HepG2 (cell line): ENCODE measurements around the gene WDR70. TPM values are rescaled to one million over a fixed set of nuclear protein-coding genes. Genes with fewer than 3 reads are reported as not detected.
"Not testable (repeated sequence)": the region's sequence is repeated elsewhere in the genome, so short reads cannot be mapped to it uniquely, and the experiment has no call there.

ENCODE experiments used
- ATAC-seq: fragments of 200-7000 bp; cut with Tn5 transposase; 3 replicates; pipeline ENCODE4 v1.9.1; 2020; ENCODE audit warnings: mild to moderate bottlenecking, moderate library complexity
- BruUV-seq: library from RNA; stranded (reverse); fragments of 400-500 nt; replicated peaks from 2 replicates; lab custom pipeline; 2021; lab: Mats Ljungman, UMichigan
- CTCF ChIA-PET: fragments of 300-600 bp; formaldehyde crosslinking; extraction: SDS; loops from one replicate; lab custom pipeline; 2021; ENCODE audit warnings: low total read pairs, inconsistent platforms, low intra/inter-chr PET ratio; lab: Yijun Ruan, JAX
- POLR2A ChIA-PET: fragments of 350-600 bp; sonication (Branson Sonifier 250); formaldehyde crosslinking; loops from one replicate; lab custom pipeline; 2020; ENCODE audit warnings: antibody characterized with exemption, inconsistent platforms; lab: Yijun Ruan, JAX
- DNase-seq: peaks from one replicate; pipeline ENCODE4 v3.0.0-alpha.2; 2015; ENCODE audit warnings: low spot score
- FAIRE-seq: peaks from 3 replicates; lab custom pipeline; 2011; peaks lifted over from hg19 to GRCh38; lab: Jason Lieb, UNC
- H2AFZ ChIP-seq: one replicate; pipeline ENCODE4 v1.6.1; 2011; ENCODE audit warnings: low read length, inconsistent platforms
- H3K27ac ChIP-seq: fragments of 300-600 bp; 3 replicates; pipeline ENCODE4 v1.8.0; 2011; ENCODE audit warnings: mixed run types, mild to moderate bottlenecking, mixed read lengths, low read length, inconsistent platforms; ENCODE audit not compliant: insufficient read depth; ENCODE audit errors: extremely low read length
- H3K27me3 ChIP-seq, 2 experiments: fragments of 200-600 bp in 1 of 2; 2 replicates in 1 of 2; 3 replicates in 1 of 2; pipeline versions ENCODE4 v1.6.0 to v1.8.0; 2011; ENCODE audit warnings: low read length in 2 of 2, mild to moderate bottlenecking in 2 of 2, moderate library complexity in 2 of 2, inconsistent platforms in 1 of 2; ENCODE audit not compliant: insufficient read depth in 2 of 2, control insufficient read depth in 1 of 2
- H3K36me3 ChIP-seq, 2 experiments: fragments of 200-600 bp in 1 of 2; replicated peaks in 1 of 2; 2 replicates in 1 of 2; 3 replicates in 1 of 2; pipeline versions ENCODE4 v1.5.1 to v1.8.0; 2011; ENCODE audit warnings: low read length in 2 of 2, inconsistent platforms in 1 of 2; ENCODE audit not compliant: insufficient read depth in 2 of 2, control insufficient read depth in 1 of 2
- H3K4me1 ChIP-seq: 2 replicates; pipeline ENCODE4 v1.5.1; 2012; ENCODE audit warnings: low read length, inconsistent platforms; ENCODE audit not compliant: insufficient read depth
- H3K4me2 ChIP-seq: 2 replicates; pipeline ENCODE4 v1.6.0; 2011; ENCODE audit warnings: low read depth, low read length, inconsistent platforms
- H3K4me3 ChIP-seq, 3 experiments: fragments of 200-600 bp in 1 of 3; sonication (generic), shearing (Covaris generic) in 1 of 3; replicated peaks in 1 of 3; 2 replicates each; pipeline ENCODE4 v1.5.1; 2011 to 2016; ENCODE audit warnings: low read length in 3 of 3, inconsistent platforms in 2 of 3, low read depth in 2 of 3, mild to moderate bottlenecking in 2 of 3, control low read depth in 1 of 3, mixed read lengths in 1 of 3; ENCODE audit not compliant: insufficient read depth in 1 of 3
- H3K79me2 ChIP-seq: one replicate; pipeline ENCODE4 v1.6.1; 2011; ENCODE audit warnings: low read length, inconsistent platforms; ENCODE audit not compliant: insufficient read depth
- H3K9ac ChIP-seq: 2 replicates; pipeline ENCODE4 v1.6.0; 2011; ENCODE audit warnings: mild to moderate bottlenecking, low read depth, low read length, inconsistent platforms; ENCODE audit not compliant: insufficient read depth
- H3K9me3 ChIP-seq: 2 replicates; pipeline ENCODE4 v1.5.1; 2012; ENCODE audit warnings: mild to moderate bottlenecking, low read length
- H4K20me1 ChIP-seq: 2 replicates; pipeline ENCODE4 v1.6.0; 2011; ENCODE audit warnings: inconsistent platforms, mild to moderate bottlenecking, low read length, moderate library complexity; ENCODE audit not compliant: insufficient read depth
- EED ChIP-seq: sonication (generic); formaldehyde crosslinking; IDR thresholded peaks from 2 replicates; pipeline ENCODE4 v1.5.0; 2020; ENCODE audit warnings: mild to moderate bottlenecking, missing genetic modification reagents
- U2AF1 ChIP-seq: fragments of 200-400 bp; formaldehyde crosslinking; optimal IDR thresholded peaks from 2 replicates; pipeline ENCODE3; 2017; ENCODE audit warnings: mild to moderate bottlenecking, low read depth, low read length
- WGBS: methylation state at CpG from one replicate; pipeline ENCODE4 v1.1.6; 2017; ENCODE audit warnings: low lambda C conversion rate; 5-methylcytosine and 5-hydroxymethylcytosine counted together
- in situ Hi-C: cut with HindIII; loops from 2 replicates; pipeline ENCODE4 v1.10.0; 2017; ENCODE audit warnings: low pct_unique_long_range_greater_than_20kb; ENCODE audit not compliant: extremely low pct_ligation_motif_present
- intact Hi-C: fragments of 100-400 bp; cut with micrococcal nuclease; formaldehyde crosslinking; loops from one replicate; pipeline ENCODE4 v1.10.0; 2022; ENCODE audit not compliant: unreplicated experiment
- polyA plus RNA-seq, 8 experiments: library from polyadenylated mRNA; depleted of rRNA in 3 of 8; stranded (reverse) in 7 of 8; unstranded in 1 of 8; fragments of >200 nt; fragmentation: Illumina TruSeq in 4 of 8; extraction: Trizol in 4 of 8; gene quantifications; 2 replicates each; pipeline versions ENCODE4 v1.2.1 to v1.2.3, GENCODE V29; 2011 to 2016; ENCODE audit warnings: low read depth in 4 of 8, missing spikeins in 1 of 8, mixed read lengths in 1 of 8; ENCODE audit not compliant: insufficient read depth in 1 of 8
- total RNA-seq, 5 experiments: library from RNA; depleted of rRNA; stranded (reverse); fragments of >200 nt; fragmentation: Illumina TruSeq; extraction: Trizol; gene quantifications; 2 replicates each; pipeline ENCODE4 v1.2.3, GENCODE V29; 2016; ENCODE audit warnings: low read depth in 1 of 5
- TF ChIP-seq, protein P1 (sequence below): sonication (generic); formaldehyde crosslinking; IDR thresholded peaks from one replicate; pipeline ENCODE4 v1.5.1; 2020; ENCODE audit warnings: mild to moderate bottlenecking, missing genetic modification reagents; ENCODE audit errors: not compliant biosample characterization

WDR70 gene
- total and polyA plus RNA-seq, 2 of the 13 experiments (the other 11 are each of a cell fraction or from before 2014, with no cell fraction given), result 14.6 to 30.6 TPM

GRCh38 chr5:37792975-37793631, 414.0 kb downstream of the WDR70 start (continued):
- TF ChIP-seq, protein P1, sequence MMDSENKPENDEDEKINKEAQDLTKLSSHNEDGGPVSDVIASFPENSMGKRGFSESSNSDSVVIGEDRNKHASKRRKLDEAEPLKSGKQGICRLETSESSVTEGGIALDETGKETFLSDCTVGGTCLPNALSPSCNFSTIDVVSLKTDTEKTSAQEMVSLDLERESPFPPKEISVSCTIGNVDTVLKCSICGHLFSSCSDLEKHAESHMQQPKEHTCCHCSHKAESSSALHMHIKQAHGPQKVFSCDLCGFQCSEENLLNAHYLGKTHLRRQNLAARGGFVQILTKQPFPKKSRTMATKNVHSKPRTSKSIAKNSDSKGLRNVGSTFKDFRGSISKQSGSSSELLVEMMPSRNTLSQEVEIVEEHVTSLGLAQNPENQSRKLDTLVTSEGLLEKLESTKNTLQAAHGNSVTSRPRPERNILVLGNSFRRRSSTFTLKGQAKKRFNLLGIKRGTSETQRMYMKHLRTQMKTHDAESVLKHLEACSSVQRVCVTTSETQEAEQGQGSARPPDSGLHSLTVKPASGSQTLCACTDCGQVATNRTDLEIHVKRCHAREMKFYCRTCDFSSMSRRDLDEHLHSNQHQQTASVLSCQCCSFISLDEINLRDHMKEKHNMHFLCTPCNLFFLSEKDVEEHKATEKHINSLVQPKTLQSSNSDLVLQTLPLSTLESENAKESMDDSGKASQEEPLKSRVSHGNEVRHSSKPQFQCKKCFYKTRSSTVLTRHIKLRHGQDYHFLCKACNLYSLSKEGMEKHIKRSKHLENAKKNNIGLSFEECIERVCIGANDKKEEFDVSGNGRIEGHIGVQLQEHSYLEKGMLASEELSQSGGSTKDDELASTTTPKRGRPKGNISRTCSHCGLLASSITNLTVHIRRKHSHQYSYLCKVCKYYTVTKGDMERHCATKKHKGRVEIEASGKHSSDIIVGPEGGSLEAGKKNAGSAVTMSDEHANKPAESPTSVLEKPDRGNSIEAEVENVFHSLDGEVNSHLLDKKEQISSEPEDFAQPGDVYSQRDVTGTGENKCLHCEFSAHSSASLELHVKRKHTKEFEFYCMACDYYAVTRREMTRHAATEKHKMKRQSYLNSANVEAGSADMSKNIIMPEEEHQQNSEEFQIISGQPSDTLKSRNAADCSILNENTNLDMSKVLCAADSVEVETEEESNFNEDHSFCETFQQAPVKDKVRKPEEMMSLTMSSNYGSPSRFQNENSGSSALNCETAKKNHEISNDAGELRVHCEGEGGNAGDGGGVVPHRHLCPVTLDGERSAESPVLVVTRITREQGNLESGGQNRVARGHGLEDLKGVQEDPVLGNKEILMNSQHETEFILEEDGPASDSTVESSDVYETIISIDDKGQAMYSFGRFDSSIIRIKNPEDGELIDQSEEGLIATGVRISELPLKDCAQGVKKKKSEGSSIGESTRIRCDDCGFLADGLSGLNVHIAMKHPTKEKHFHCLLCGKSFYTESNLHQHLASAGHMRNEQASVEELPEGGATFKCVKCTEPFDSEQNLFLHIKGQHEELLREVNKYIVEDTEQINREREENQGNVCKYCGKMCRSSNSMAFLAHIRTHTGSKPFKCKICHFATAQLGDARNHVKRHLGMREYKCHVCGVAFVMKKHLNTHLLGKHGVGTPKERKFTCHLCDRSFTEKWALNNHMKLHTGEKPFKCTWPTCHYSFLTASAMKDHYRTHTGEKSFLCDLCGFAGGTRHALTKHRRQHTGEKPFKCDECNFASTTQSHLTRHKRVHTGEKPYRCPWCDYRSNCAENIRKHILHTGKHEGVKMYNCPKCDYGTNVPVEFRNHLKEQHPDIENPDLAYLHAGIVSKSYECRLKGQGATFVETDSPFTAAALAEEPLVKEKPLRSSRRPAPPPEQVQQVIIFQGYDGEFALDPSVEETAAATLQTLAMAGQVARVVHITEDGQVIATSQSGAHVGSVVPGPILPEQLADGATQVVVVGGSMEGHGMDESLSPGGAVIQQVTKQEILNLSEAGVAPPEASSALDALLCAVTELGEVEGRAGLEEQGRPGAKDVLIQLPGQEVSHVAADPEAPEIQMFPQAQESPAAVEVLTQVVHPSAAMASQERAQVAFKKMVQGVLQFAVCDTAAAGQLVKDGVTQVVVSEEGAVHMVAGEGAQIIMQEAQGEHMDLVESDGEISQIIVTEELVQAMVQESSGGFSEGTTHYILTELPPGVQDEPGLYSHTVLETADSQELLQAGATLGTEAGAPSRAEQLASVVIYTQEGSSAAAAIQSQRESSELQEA (CRISPR knock-in tag), result no peak
- TF ChIP-seq EED (no peak), U2AF1 (no peak)

DNA sequence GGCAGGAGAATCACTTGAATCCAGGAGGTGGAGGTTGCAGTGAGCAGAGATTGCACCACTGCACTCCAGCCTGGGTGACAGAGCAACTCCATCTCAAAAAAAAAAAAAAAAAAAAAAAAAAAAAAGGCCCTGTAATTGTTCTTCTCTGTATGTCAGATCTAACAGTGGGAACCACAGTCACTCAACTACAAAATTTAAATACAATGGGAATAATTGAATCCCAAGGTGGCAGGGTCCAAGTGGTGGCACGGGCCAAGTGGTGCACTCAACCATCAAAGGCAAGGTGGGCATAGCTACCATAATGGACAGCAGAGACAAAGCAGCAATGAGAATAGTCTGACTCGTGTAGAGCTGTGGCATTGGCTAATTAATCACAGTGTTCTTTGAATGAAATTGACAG, 416.2 kb downstream of the WDR70 start:
- FAIRE-seq, H3K9ac ChIP-seq, H3K9me3 ChIP-seq, H3K4me3 ChIP-seq, POLR2A ChIA-PET, ATAC-seq, H3K27ac ChIP-seq, H2AFZ ChIP-seq, intact Hi-C loops, BruUV-seq, H3K79me2 ChIP-seq, H3K4me2 ChIP-seq, H4K20me1 ChIP-seq, H3K36me3 ChIP-seq, CTCF ChIA-PET, H3K27me3 ChIP-seq, in situ Hi-C loops, DNase-seq: not testable (repeated sequence)
- peaks cover 11% of the 10 kb centered on the region for H3K4me1 ChIP-seq
- WGBS, result 2% methylated on average over 2 of the region's 2 CpGs

- H3K9me3 ChIP-seq, H3K79me2 ChIP-seq, CTCF ChIA-PET, H3K4me2 ChIP-seq, ATAC-seq, H3K27ac ChIP-seq, H3K36me3 ChIP-seq, in situ Hi-C loops, BruUV-seq, H3K27me3 ChIP-seq, intact Hi-C loops, H2AFZ ChIP-seq, POLR2A ChIA-PET, DNase-seq, H3K9ac ChIP-seq, FAIRE-seq, H3K4me3 ChIP-seq, H4K20me1 ChIP-seq: not testable (repeated sequence)
- 14% methylated on average over 1 of the region's 1 CpG for WGBS
- peaks cover 12% of the 10 kb centered on the region for H3K4me1 ChIP-seq
Observed at GRCh38 chr5:37796435-37796834, 417.3 kb downstream of the WDR70 start.
